ENCODE measurements around the gene WNT7A. TPM values are rescaled to one million over a fixed set of nuclear protein-coding genes. Genes with fewer than 3 reads are reported as not detected.

Gene WNT7A
- total RNA-seq, 1 donor from 2014 or later: not detected

- DNase-seq (ENCODE audit: low spot score): no peak
- Mint-ChIP-seq H3K4me1 (ENCODE audit: unreplicated experiment) (peaks cover 10% of the 10 kb centered on the region), H3K9me3 (ENCODE audit: unreplicated experiment) (no peaks in the 10 kb centered on the region), H3K36me3 (ENCODE audit: low read depth, unreplicated experiment) (no peaks in the 10 kb centered on the region), H3K27me3 (ENCODE audit: unreplicated experiment) (peaks cover 1% of the 10 kb centered on the region), H3K27ac (ENCODE audit: unreplicated experiment) (no peak overlapping the region), H3K4me3 (ENCODE audit: unreplicated experiment) (no peak overlapping the region)
- TF ChIP-seq CTCF (IDR thresholded peaks at IDR 0.05; ENCODE audit: unreplicated experiment): no peak
Observed at GRCh38 chr3:13785351-13785750, 94.5 kb downstream of the WNT7A start.

- no peak for TF ChIP-seq CTCF (IDR thresholded peaks at IDR 0.05; ENCODE audit: unreplicated experiment)
- no peak overlapping the region for H3K4me3 Mint-ChIP-seq (ENCODE audit: unreplicated experiment)
- DNase-seq (ENCODE audit: low spot score): no peak
- H3K36me3 Mint-ChIP-seq (ENCODE audit: low read depth, unreplicated experiment): no peaks in the 10 kb centered on the region
- H3K9me3 Mint-ChIP-seq (ENCODE audit: unreplicated experiment): no peaks in the 10 kb centered on the region
- H3K27me3 Mint-ChIP-seq (ENCODE audit: unreplicated experiment): peaks cover 1% of the 10 kb centered on the region
- peaks cover 10% of the 10 kb centered on the region for H3K4me1 Mint-ChIP-seq (ENCODE audit: unreplicated experiment)
- H3K27ac Mint-ChIP-seq (ENCODE audit: unreplicated experiment): no peak overlapping the region
Observed at GRCh38 chr3:13783476-13783875, 96.4 kb downstream of the WNT7A start.

DNA sequence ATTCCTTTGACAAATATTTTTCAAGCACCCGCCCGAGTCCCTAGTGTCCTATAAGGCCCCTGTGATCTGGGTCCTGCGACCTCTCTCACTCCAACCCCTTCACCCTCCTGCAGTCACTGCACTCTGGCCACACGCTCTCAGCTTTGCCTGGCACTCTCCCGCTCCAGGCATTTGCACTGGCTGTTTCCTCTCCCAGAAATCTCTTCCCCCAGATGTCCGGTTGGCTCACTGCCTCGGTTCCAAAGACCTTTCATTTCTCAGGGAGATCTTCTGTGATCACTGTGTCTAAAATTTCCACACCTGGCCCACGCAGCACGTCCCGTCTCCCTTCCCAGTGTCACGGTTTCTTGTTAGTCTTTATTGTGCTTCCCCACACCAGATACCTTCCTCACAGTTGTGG lies 97.4 kb downstream of the WNT7A start:
- peaks cover 10% of the 10 kb centered on the region for H3K4me1 Mint-ChIP-seq (ENCODE audit: unreplicated experiment)
- no peak overlapping the region for H3K27ac Mint-ChIP-seq (ENCODE audit: unreplicated experiment)
- H3K36me3 Mint-ChIP-seq (ENCODE audit: low read depth, unreplicated experiment): no peaks in the 10 kb centered on the region
- TF ChIP-seq CTCF (IDR thresholded peaks at IDR 0.05; ENCODE audit: unreplicated experiment): no peak
- peak; percentile 18 for DNase-seq (ENCODE audit: low spot score)
- H3K4me3 Mint-ChIP-seq (ENCODE audit: unreplicated experiment): no peak overlapping the region
- H3K9me3 Mint-ChIP-seq (ENCODE audit: unreplicated experiment): no peaks in the 10 kb centered on the region
- H3K27me3 Mint-ChIP-seq (ENCODE audit: unreplicated experiment): peaks cover 1% of the 10 kb centered on the region

GRCh38 chr3:13781417-13781816 lies 98.5 kb downstream of the WNT7A start:
- Mint-ChIP-seq H3K36me3 (ENCODE audit: low read depth, unreplicated experiment) (no peaks in the 10 kb centered on the region), H3K27me3 (ENCODE audit: unreplicated experiment) (peaks cover 3% of the 10 kb centered on the region), H3K4me3 (ENCODE audit: unreplicated experiment) (no peak overlapping the region), H3K4me1 (ENCODE audit: unreplicated experiment) (peaks cover 10% of the 10 kb centered on the region), H3K9me3 (ENCODE audit: unreplicated experiment) (no peaks in the 10 kb centered on the region), H3K27ac (ENCODE audit: unreplicated experiment) (no peak overlapping the region)
- no peak for TF ChIP-seq CTCF (IDR thresholded peaks at IDR 0.05; ENCODE audit: unreplicated experiment)
- DNase-seq (ENCODE audit: low spot score): no peak

GRCh38 chr3:13780432-13781176 lies 99.3 kb downstream of the WNT7A start:
- H3K36me3 Mint-ChIP-seq (ENCODE audit: low read depth, unreplicated experiment): no peaks in the 10 kb centered on the region
- H3K27me3 Mint-ChIP-seq (ENCODE audit: unreplicated experiment): peaks cover 3% of the 10 kb centered on the region
- no peak for TF ChIP-seq CTCF (IDR thresholded peaks at IDR 0.05; ENCODE audit: unreplicated experiment)
- H3K27ac Mint-ChIP-seq (ENCODE audit: unreplicated experiment): no peak overlapping the region
- H3K4me1 Mint-ChIP-seq (ENCODE audit: unreplicated experiment): peaks cover 10% of the 10 kb centered on the region
- DNase-seq (ENCODE audit: low spot score): no peak
- H3K9me3 Mint-ChIP-seq (ENCODE audit: unreplicated experiment): no peaks in the 10 kb centered on the region
- H3K4me3 Mint-ChIP-seq (ENCODE audit: unreplicated experiment): no peak overlapping the region

Measured in endothelial cell (in vitro differentiated cells).